Activated T-helper 17 cell treated with anti-CD3 and anti-CD28 coated beads, Interleukin-2, amount 50 U/mL, for 72 hours (primary cell): ENCODE measurements around the gene CDCA3. TPM values are rescaled to one million over a fixed set of nuclear protein-coding genes. Genes with fewer than 3 reads are reported as not detected.
A peak's percentile ranks its signal among the peaks of the same experiment; 100 is the strongest.

Experiments used
- ATAC-seq: fragments of 150-1000 bp; cut with Tn5 transposase; replicated peaks from 2 replicates; pipeline ENCODE4 v1.10.0; 2021; ENCODE audit warnings: mild to moderate bottlenecking, moderate library complexity
- H3K27ac Mint-ChIP-seq: one replicate; pipeline ENCODE4 v1.8.0; 2022; ENCODE audit warnings: mixed read lengths
- H3K27me3 Mint-ChIP-seq: one replicate; pipeline ENCODE4 v1.8.0; 2022; ENCODE audit warnings: mixed read lengths
- H3K36me3 Mint-ChIP-seq: one replicate; pipeline ENCODE4 v1.8.0; 2022; ENCODE audit warnings: low read depth, mild to moderate bottlenecking, mixed read lengths
- H3K4me1 Mint-ChIP-seq: one replicate; pipeline ENCODE4 v1.8.0; 2022; ENCODE audit warnings: mixed read lengths
- H3K4me3 Mint-ChIP-seq: one replicate; pipeline ENCODE4 v1.8.0; 2022; ENCODE audit warnings: mild to moderate bottlenecking, mixed read lengths
- H3K9me3 Mint-ChIP-seq: one replicate; pipeline ENCODE4 v1.8.0; 2022; ENCODE audit warnings: mixed read lengths
- total RNA-seq, 2 donors: library from RNA; stranded (reverse); gene quantifications; one replicate each; pipeline ENCODE4 v1.2.3, GENCODE V29; 2022

Gene CDCA3
- total RNA-seq, 2 donors from 2014 or later = 86.9 to 104 TPM

GRCh38 chr12:6850796-6851152 lies 312 bp downstream of the CDCA3 start:
- peaks cover 46% of the 10 kb centered on the region for H3K36me3 Mint-ChIP-seq
- peaks cover 20% of the 10 kb centered on the region for H3K4me1 Mint-ChIP-seq
- H3K4me3 Mint-ChIP-seq = peak overlapping the region; percentile 86
- H3K9me3 Mint-ChIP-seq = no peaks in the 10 kb centered on the region
- no peak for ATAC-seq
- H3K27me3 Mint-ChIP-seq = no peaks in the 10 kb centered on the region
- H3K27ac Mint-ChIP-seq = peak overlapping the region; percentile 91

GRCh38 chr12:6849976-6850560 lies 1.0 kb downstream of the CDCA3 start:
- H3K36me3 Mint-ChIP-seq = peaks cover 39% of the 10 kb centered on the region
- peaks cover 20% of the 10 kb centered on the region for H3K4me1 Mint-ChIP-seq
- H3K27ac Mint-ChIP-seq = peak overlapping the region; percentile 91
- no peaks in the 10 kb centered on the region for H3K27me3 Mint-ChIP-seq
- H3K4me3 Mint-ChIP-seq = peak overlapping the region; percentile 86
- ATAC-seq = no peak
- no peaks in the 10 kb centered on the region for H3K9me3 Mint-ChIP-seq

- H3K9me3 Mint-ChIP-seq = no peaks in the 10 kb centered on the region
- ATAC-seq = no peak
- H3K27ac Mint-ChIP-seq = peak overlapping the region; percentile 55
- peaks cover 20% of the 10 kb centered on the region for H3K4me1 Mint-ChIP-seq
- H3K4me3 Mint-ChIP-seq = peak overlapping the region; percentile 86
- H3K27me3 Mint-ChIP-seq = no peaks in the 10 kb centered on the region
- H3K36me3 Mint-ChIP-seq = peaks cover 33% of the 10 kb centered on the region
These were observed 1.7 kb downstream of the CDCA3 start for GRCh38 chr12:6849427-6849826.

- no peaks in the 10 kb centered on the region for H3K27me3 Mint-ChIP-seq
- no peak for ATAC-seq
- no peaks in the 10 kb centered on the region for H3K9me3 Mint-ChIP-seq
- H3K27ac Mint-ChIP-seq = peak overlapping the region; percentile 20
- peaks cover 11% of the 10 kb centered on the region for H3K4me1 Mint-ChIP-seq
- no peak overlapping the region for H3K4me3 Mint-ChIP-seq
- H3K36me3 Mint-ChIP-seq = peaks cover 24% of the 10 kb centered on the region
These were observed 3.4 kb downstream of the CDCA3 start for GRCh38 chr12:6847676-6848075.

GRCh38 chr12:6846316-6846869 lies 4.7 kb downstream of the CDCA3 start:
- peaks cover 11% of the 10 kb centered on the region for H3K4me1 Mint-ChIP-seq
- H3K36me3 Mint-ChIP-seq = peaks cover 18% of the 10 kb centered on the region
- H3K27ac Mint-ChIP-seq = no peak overlapping the region
- no peak for ATAC-seq
- no peaks in the 10 kb centered on the region for H3K27me3 Mint-ChIP-seq
- H3K9me3 Mint-ChIP-seq = no peaks in the 10 kb centered on the region
- H3K4me3 Mint-ChIP-seq = no peak overlapping the region

- ATAC-seq = no peak
These were observed 5.7 kb downstream of the CDCA3 start for GRCh38 chr12:6845395-6845794.

GRCh38 chr12:6843118-6843902 lies 7.8 kb downstream of the CDCA3 start:
- Mint-ChIP-seq H3K27ac (no peak overlapping the region), H3K4me1 (no peaks in the 10 kb centered on the region), H3K27me3 (no peaks in the 10 kb centered on the region), H3K9me3 (no peaks in the 10 kb centered on the region), H3K4me3 (no peak overlapping the region), H3K36me3 (peaks cover 8% of the 10 kb centered on the region)
- ATAC-seq = no peak

More at GRCh38 chr12:6845395-6845794, 5.7 kb downstream of the CDCA3 start:
- Mint-ChIP-seq H3K27ac (no peak overlapping the region), H3K27me3 (no peaks in the 10 kb centered on the region), H3K4me3 (no peak overlapping the region), H3K4me1 (peaks cover 9% of the 10 kb centered on the region), H3K36me3 (peaks cover 18% of the 10 kb centered on the region), H3K9me3 (no peaks in the 10 kb centered on the region)

GRCh38 chr12:6842075-6842474 lies 9.0 kb downstream of the CDCA3 start:
- Mint-ChIP-seq H3K4me1 (no peaks in the 10 kb centered on the region), H3K9me3 (no peaks in the 10 kb centered on the region), H3K4me3 (no peak overlapping the region), H3K36me3 (no peaks in the 10 kb centered on the region), H3K27me3 (no peaks in the 10 kb centered on the region), H3K27ac (no peak overlapping the region)
- no peak for ATAC-seq

- Mint-ChIP-seq H3K27me3 (no peaks in the 10 kb centered on the region), H3K4me1 (no peaks in the 10 kb centered on the region), H3K36me3 (no peaks in the 10 kb centered on the region), H3K9me3 (no peaks in the 10 kb centered on the region), H3K27ac (no peak within 1 kb of the TSS), H3K4me3 (no peak within 1 kb of the TSS)
- ATAC-seq = no peak
These were observed 10.1 kb downstream of the CDCA3 start, which contains the start of gene GNB3 for GRCh38 chr12:6840761-6841515. Gene GNB3 (plus strand): TSS chr12:6840925. CDS start chr12:6841288, 363 bp downstream.

- no peaks in the 10 kb centered on the region for H3K27me3 Mint-ChIP-seq
- ATAC-seq = no peak
- H3K9me3 Mint-ChIP-seq = no peaks in the 10 kb centered on the region
- H3K4me1 Mint-ChIP-seq = peaks cover 4% of the 10 kb centered on the region
- H3K4me3 Mint-ChIP-seq = no peak overlapping the region
- H3K27ac Mint-ChIP-seq = no peak overlapping the region
- no peaks in the 10 kb centered on the region for H3K36me3 Mint-ChIP-seq
These were observed 10.8 kb downstream of the CDCA3 start for GRCh38 chr12:6840330-6840729.

- no peaks in the 10 kb centered on the region for H3K36me3 Mint-ChIP-seq
- H3K27ac Mint-ChIP-seq = no peak overlapping the region
- ATAC-seq = no peak
- H3K9me3 Mint-ChIP-seq = no peaks in the 10 kb centered on the region
- peaks cover 4% of the 10 kb centered on the region for H3K4me1 Mint-ChIP-seq
- no peaks in the 10 kb centered on the region for H3K27me3 Mint-ChIP-seq
- H3K4me3 Mint-ChIP-seq = no peak overlapping the region
These were observed 11.4 kb downstream of the CDCA3 start for GRCh38 chr12:6839482-6840201.

GRCh38 chr12:6838854-6839253 lies 12.2 kb downstream of the CDCA3 start:
- H3K27me3 Mint-ChIP-seq = no peaks in the 10 kb centered on the region
- H3K27ac Mint-ChIP-seq = no peak overlapping the region
- H3K36me3 Mint-ChIP-seq = no peaks in the 10 kb centered on the region
- H3K4me1 Mint-ChIP-seq = peaks cover 10% of the 10 kb centered on the region
- peaks cover 3% of the 10 kb centered on the region for H3K9me3 Mint-ChIP-seq
- H3K4me3 Mint-ChIP-seq = no peak overlapping the region
- no peak for ATAC-seq

- Mint-ChIP-seq H3K27ac (no peak overlapping the region), H3K36me3 (no peaks in the 10 kb centered on the region), H3K4me3 (no peak overlapping the region), H3K4me1 (peaks cover 10% of the 10 kb centered on the region), H3K9me3 (peaks cover 3% of the 10 kb centered on the region), H3K27me3 (no peaks in the 10 kb centered on the region)
- ATAC-seq = no peak
These were observed 13.6 kb downstream of the CDCA3 start for GRCh38 chr12:6837370-6838060.
